Endothelial cell of umbilical vein (primary cell): Measurements from ENCODE around the gene KBTBD13. TPM values are rescaled to one million over a fixed set of nuclear protein-coding genes. Genes with fewer than 3 reads are reported as not detected.

Experiments
- BruUV-seq: library from RNA; stranded (reverse); fragments of 400-500 nt; replicated peaks from 2 replicates; lab custom pipeline; 2021; lab: Mats Ljungman, UMichigan
- CTCF ChIA-PET: fragments of 300-600, 350-600 bp; sonication (Branson Sonifier 250); formaldehyde crosslinking; loops from one replicate; lab custom pipeline; 2021; ENCODE audit warnings: antibody characterized with exemption, inconsistent platforms; lab: Charles Lee
- POLR2A ChIA-PET: fragments of 300-600, 350-600 bp; sonication (Branson Sonifier 250); formaldehyde crosslinking; loops from one replicate; lab custom pipeline; 2021; ENCODE audit warnings: antibody characterized with exemption, inconsistent platforms; lab: Charles Lee
- DNase-seq: peaks from one replicate; pipeline ENCODE4 v3.0.0-alpha.2; 2011; ENCODE audit warnings: low read depth, low spot score
- FAIRE-seq: peaks from 2 replicates; lab custom pipeline; 2011; peaks lifted over from hg19 to GRCh38; lab: Jason Lieb, UNC
- H2AFZ ChIP-seq: 2 replicates; pipeline ENCODE4 v1.6.0; 2012; ENCODE audit warnings: low read depth, low read length, control low read depth, inconsistent platforms
- H3K27ac ChIP-seq: 2 replicates; pipeline ENCODE4 v1.5.1; 2011; ENCODE audit warnings: low read depth, mild to moderate bottlenecking, control low read depth, low read length, moderate library complexity; ENCODE audit not compliant: insufficient read depth
- H3K27me3 ChIP-seq, 2 experiments: 2 replicates each; pipeline versions ENCODE4 v1.6.0 to v1.6.1; 2011; ENCODE audit warnings: low read length in 2 of 2, mixed read lengths in 1 of 2; ENCODE audit not compliant: control insufficient read depth in 2 of 2, insufficient read depth in 2 of 2
- H3K36me3 ChIP-seq, 2 experiments: 2 replicates in 1 of 2; 3 replicates in 1 of 2; pipeline ENCODE4 v1.5.1; 2011; ENCODE audit warnings: low read length in 2 of 2, mild to moderate bottlenecking in 1 of 2, moderate library complexity in 1 of 2; ENCODE audit not compliant: control insufficient read depth in 2 of 2, insufficient read depth in 2 of 2; ENCODE audit errors: extremely low read depth in 1 of 2
- H3K4me1 ChIP-seq: 3 replicates; pipeline ENCODE4 v1.5.1; 2011; ENCODE audit warnings: mild to moderate bottlenecking, low read length; ENCODE audit not compliant: control insufficient read depth, insufficient read depth; ENCODE audit errors: extremely low read depth
- H3K4me2 ChIP-seq: 2 replicates; pipeline ENCODE4 v1.6.1; 2011; ENCODE audit warnings: low read length, control low read depth, mixed read lengths; ENCODE audit not compliant: insufficient read depth
- H3K4me3 ChIP-seq, 3 experiments: fragments of 200-600 bp in 1 of 3; sonication (generic), shearing (Covaris generic) in 1 of 3; replicated peaks in 1 of 3; 2 replicates each; pipeline ENCODE4 v1.5.1; 2011 to 2016; ENCODE audit warnings: control low read depth in 3 of 3, low read length in 3 of 3, mild to moderate bottlenecking in 2 of 3, inconsistent platforms in 1 of 3, low read depth in 1 of 3, moderate library complexity in 1 of 3; ENCODE audit not compliant: insufficient read depth in 1 of 3
- H3K79me2 ChIP-seq: 2 replicates; pipeline ENCODE4 v1.6.0; 2012; ENCODE audit warnings: low read length, inconsistent platforms; ENCODE audit not compliant: control insufficient read depth, insufficient read depth
- H3K9ac ChIP-seq: replicated peaks from 2 replicates; pipeline ENCODE3; 2011; ENCODE audit warnings: low read length, control low read depth; ENCODE audit not compliant: insufficient read depth; ENCODE audit errors: extremely low read depth
- H3K9me1 ChIP-seq: replicated peaks from 3 replicates; pipeline ENCODE4 v1.6.0; 2011; ENCODE audit warnings: mild to moderate bottlenecking, low read length; ENCODE audit not compliant: control insufficient read depth, insufficient read depth; ENCODE audit errors: extremely low read depth
- H3K9me3 ChIP-seq: replicated peaks from 2 replicates; pipeline ENCODE4 v1.5.1; 2012; ENCODE audit warnings: low read length, inconsistent platforms; ENCODE audit not compliant: control insufficient read depth, insufficient read depth
- H4K20me1 ChIP-seq: replicated peaks from 2 replicates; pipeline ENCODE3; 2011; ENCODE audit warnings: mild to moderate bottlenecking, low read length; ENCODE audit not compliant: control insufficient read depth, insufficient read depth; ENCODE audit errors: extremely low read depth
- POLR2AphosphoS5 ChIP-seq: IDR thresholded peaks from 2 replicates; pipeline ENCODE4 v1.6.1; 2012; ENCODE audit warnings: low read depth, mild to moderate bottlenecking, control low read depth, low read length, moderate library complexity; ENCODE audit not compliant: insufficient read depth
- dilution Hi-C: fragments of 300-500 bp; cut with MboI; formaldehyde crosslinking; loops from one replicate; pipeline ENCODE4 v1.15.0; 2019; ENCODE audit warnings: low sequenced_read_pairs; ENCODE audit not compliant: extremely low pct_ligation_motif_present
- intact Hi-C: fragments of 100-400 bp; cut with micrococcal nuclease; formaldehyde crosslinking; loops from one replicate; pipeline ENCODE4 v1.10.0; 2022
- polyA plus RNA-seq, 4 experiments: library from polyadenylated mRNA; depleted of rRNA in 3 of 4; stranded (reverse) in 3 of 4; unstranded in 1 of 4; fragments of >200 nt; gene quantifications; 2 replicates each; pipeline versions ENCODE4 v1.2.1 to v1.2.3, GENCODE V29; 2011 to 2012; ENCODE audit warnings: missing spikeins in 1 of 4
- total RNA-seq: library from RNA; stranded (reverse); gene quantifications from 2 replicates; pipeline ENCODE4 v1.2.3, GENCODE V29; 2021

The KBTBD13 gene
- total and polyA plus RNA-seq, 2 donors (not counting 3 experiments of a cell fraction or from before 2014, with no cell fraction given): not detected

DNA sequence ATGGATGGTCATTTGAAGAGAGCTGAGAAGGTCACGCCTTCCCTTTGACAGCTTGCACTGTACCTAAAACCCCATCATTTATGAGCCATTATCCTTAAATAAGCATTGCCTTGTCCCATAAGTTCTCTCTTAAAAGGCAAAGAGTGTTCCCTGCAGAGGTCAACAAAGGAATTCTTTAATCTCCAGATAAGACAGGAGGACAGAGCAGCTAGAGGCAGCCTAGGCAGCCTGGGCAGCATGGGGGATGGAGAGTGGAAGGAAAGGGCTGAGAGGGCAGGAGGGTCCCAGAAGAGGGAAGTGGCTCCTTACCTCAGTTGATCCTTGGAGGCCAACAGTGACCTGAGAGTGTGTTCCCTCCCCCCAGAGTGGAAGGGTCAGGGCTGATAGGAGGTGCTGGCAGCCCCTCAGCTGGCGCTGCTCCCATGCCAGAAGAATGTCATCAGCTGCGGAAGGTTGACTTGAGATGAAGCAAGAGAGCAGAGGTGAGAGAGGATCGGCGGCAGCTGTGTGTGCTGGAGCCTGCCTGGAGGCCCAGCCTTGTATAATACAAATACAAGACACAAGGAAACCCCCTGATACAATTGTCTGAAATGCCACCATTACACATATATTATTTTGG is 12.8 kb downstream of the KBTBD13 start:
- Histone ChIP-seq H3K79me2 (no peaks in the 10 kb centered on the region), H3K36me3 (no peaks in the 10 kb centered on the region), H3K27me3 (peaks cover 4 to 9% of the 10 kb centered on the region in 2 experiments), H3K9ac (no peak overlapping the region), H3K4me2 (no peak overlapping the region), H3K9me1 (no peaks in the 10 kb centered on the region), H2AFZ (no peak overlapping the region), H4K20me1 (no peaks in the 10 kb centered on the region), H3K4me3 (no peak overlapping the region), H3K4me1 (no peaks in the 10 kb centered on the region), H3K27ac (no peak overlapping the region), H3K9me3 (no peaks in the 10 kb centered on the region)
- CTCF ChIA-PET: interaction anchor here (1.2 to 8.8 kb wide), 2 partner anchors 12 to 35 kb away, joined by 3 to 64 read pairs; no protein-coding TSS in a partner anchor
- dilution Hi-C loops (no loop called here), intact Hi-C loops (no loop called here)
- DNase-seq (no peak), FAIRE-seq (no peak)
- no TSS peak for BruUV-seq
- POLR2A ChIA-PET: no interaction called here
- TF ChIP-seq POLR2AphosphoS5: no peak

DNA sequence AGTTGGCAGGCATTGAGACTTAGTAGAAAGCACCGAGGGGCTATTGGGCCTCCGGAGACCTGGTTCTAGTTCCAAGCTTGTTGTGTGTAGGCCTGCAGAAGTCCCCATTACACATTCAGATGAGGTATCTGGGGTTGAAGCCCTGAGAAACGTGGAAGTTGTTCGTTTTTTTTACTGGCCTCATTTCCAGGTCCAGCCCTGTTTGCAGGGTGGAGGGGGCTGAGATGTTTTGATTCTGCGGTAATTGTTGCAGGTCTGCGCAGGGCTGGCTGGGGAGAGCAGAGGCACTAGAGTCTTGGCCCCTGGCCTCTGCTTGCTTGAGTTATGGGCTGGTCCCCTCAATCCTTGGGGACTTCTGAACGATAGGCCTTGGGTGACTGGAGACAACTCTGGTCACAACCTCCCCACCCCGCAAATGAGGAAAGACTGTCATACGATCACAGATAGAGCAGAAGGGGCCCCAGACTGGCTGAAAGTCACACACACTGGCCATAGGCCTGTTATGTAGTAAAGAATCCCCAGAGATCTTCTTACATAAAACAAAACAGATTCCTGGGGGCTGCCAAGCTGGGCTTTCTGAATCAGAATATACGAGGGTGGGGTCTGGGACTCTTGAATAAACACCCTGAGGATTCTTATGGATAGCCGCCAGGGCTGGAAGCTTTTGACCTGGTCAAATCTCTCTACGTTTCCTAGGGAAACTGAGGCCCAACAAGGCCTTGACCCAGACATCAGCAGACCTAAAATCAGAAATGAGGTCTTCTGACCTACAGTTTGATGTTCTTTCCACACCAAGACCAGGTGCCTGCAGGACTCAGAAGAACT is 15.6 kb downstream of the KBTBD13 start:
- Histone ChIP-seq H3K36me3 (no peaks in the 10 kb centered on the region), H3K9ac (no peak overlapping the region), H3K27me3 (no peaks in the 10 kb centered on the region), H3K9me3 (no peaks in the 10 kb centered on the region), H3K4me3 (no peak overlapping the region), H3K79me2 (no peaks in the 10 kb centered on the region), H4K20me1 (no peaks in the 10 kb centered on the region), H3K27ac (no peak overlapping the region), H3K4me1 (no peaks in the 10 kb centered on the region), H2AFZ (no peak overlapping the region), H3K4me2 (no peak overlapping the region), H3K9me1 (no peaks in the 10 kb centered on the region)
- FAIRE-seq: no peak
- no TSS peak for BruUV-seq
- intact Hi-C loops: no loop called here
- no peak for TF ChIP-seq POLR2AphosphoS5
- DNase-seq: no peak
- dilution Hi-C loops: no loop called here
- ChIA-PET CTCF (interaction anchor here (1.0 to 1.3 kb wide), 3 partner anchors 9 to 14 kb away, joined by 3 to 5 read pairs (median 4); no protein-coding TSS in a partner anchor), POLR2A (no interaction called here)
